H1 (cell line): Measurements from ENCODE around the gene NECAB3. TPM values are rescaled to one million over a fixed set of nuclear protein-coding genes. Genes with fewer than 3 reads are reported as not detected.

Source experiments
- CTCF ChIA-PET: fragments of 300-600 bp; sonication (Branson Sonifier 250); formaldehyde crosslinking; loops from one replicate; lab custom pipeline; 2021; ENCODE audit not compliant: partially characterized antibody; lab: Charles Lee
- POLR2A ChIA-PET: fragments of 300-600 bp; sonication (Branson Sonifier 250); formaldehyde crosslinking; loops from one replicate; lab custom pipeline; 2021; ENCODE audit warnings: inconsistent platforms; ENCODE audit not compliant: partially characterized antibody; lab: Charles Lee
- DNase-seq, 2 experiments: peaks; one replicate each; pipeline versions ENCODE4 v3.0.0 to v3.0.0-alpha.2; 2010 to 2022; ENCODE audit warnings: low spot score in 2 of 2, low read depth in 1 of 2, mixed read lengths in 1 of 2
- FAIRE-seq: peaks from 2 replicates; lab custom pipeline; 2011; peaks lifted over from hg19 to GRCh38; lab: Jason Lieb, UNC
- H2AFZ ChIP-seq: 2 replicates; pipeline ENCODE4 v1.8.1; 2012; ENCODE audit warnings: low read length, inconsistent platforms
- H2AK5ac ChIP-seq: 2 replicates; pipeline ENCODE4 v1.6.1; 2013; ENCODE audit warnings: low read depth, low read length
- H2BK120ac ChIP-seq: replicated peaks from 2 replicates; pipeline ENCODE3; 2013; ENCODE audit warnings: low read depth, low read length, inconsistent platforms
- H2BK12ac ChIP-seq: 2 replicates; pipeline ENCODE4 v1.6.1; 2013; ENCODE audit warnings: low read depth, low read length
- H2BK15ac ChIP-seq: 2 replicates; pipeline ENCODE4 v1.6.1; 2013; ENCODE audit warnings: low read length
- H2BK20ac ChIP-seq: 2 replicates; pipeline ENCODE4 v1.6.1; 2013; ENCODE audit warnings: low read length
- H2BK5ac ChIP-seq: 2 replicates; pipeline ENCODE4 v1.6.1; 2013; ENCODE audit warnings: low read depth, low read length
- H3K14ac ChIP-seq: 2 replicates; pipeline ENCODE4 v1.6.1; 2013; ENCODE audit warnings: inconsistent platforms; ENCODE audit not compliant: insufficient read length
- H3K18ac ChIP-seq: 2 replicates; pipeline ENCODE4 v1.6.1; 2013; ENCODE audit warnings: low read length; ENCODE audit errors: extremely low read depth
- H3K23ac ChIP-seq: 2 replicates; pipeline ENCODE4 v1.6.1; 2013; ENCODE audit warnings: inconsistent platforms; ENCODE audit not compliant: insufficient read length
- H3K23me2 ChIP-seq: 2 replicates; pipeline ENCODE4 v1.6.1; 2013; ENCODE audit warnings: low read depth, low read length
- H3K27ac ChIP-seq: 2 replicates; pipeline ENCODE4 v1.6.1; 2011; ENCODE audit warnings: low read depth, low read length, inconsistent platforms
- H3K27me3 ChIP-seq, 4 experiments: replicated peaks in 1 of 4; 1 replicate in 1 of 4; 2 replicates in 3 of 4; pipeline versions ENCODE4 v1.6.1 to v1.8.1; 2011 to 2013; ENCODE audit warnings: low read length in 3 of 4, mild to moderate bottlenecking in 3 of 4, inconsistent platforms in 2 of 4, mixed read lengths in 2 of 4, moderate library complexity in 1 of 4; ENCODE audit not compliant: control insufficient read depth in 3 of 4, insufficient read depth in 3 of 4; ENCODE audit errors: extremely low read depth in 1 of 4
- H3K36me3 ChIP-seq, 4 experiments: 2 replicates each; pipeline versions ENCODE4 v1.6.1 to v1.8.1; 2011 to 2013; ENCODE audit warnings: mild to moderate bottlenecking in 4 of 4, low read length in 3 of 4, moderate library complexity in 2 of 4, control low read depth in 1 of 4, inconsistent platforms in 1 of 4; ENCODE audit not compliant: insufficient read depth in 4 of 4, control insufficient read depth in 2 of 4
- H3K4ac ChIP-seq: replicated peaks from 2 replicates; pipeline ENCODE3; 2013; ENCODE audit warnings: low read length, low read depth, mixed read lengths, inconsistent platforms; ENCODE audit not compliant: insufficient read length
- H3K4me1 ChIP-seq, 4 experiments: replicated peaks in 1 of 4; 1 replicate in 1 of 4; 2 replicates in 3 of 4; pipeline versions ENCODE4 v1.6.1 to v1.8.1; 2011 to 2013; ENCODE audit warnings: low read length in 3 of 4, inconsistent platforms in 2 of 4, mixed read lengths in 1 of 4; ENCODE audit not compliant: insufficient read depth in 4 of 4, control insufficient read depth in 3 of 4
- H3K4me2 ChIP-seq, 2 experiments: 2 replicates each; pipeline versions ENCODE4 v1.6.1 to v1.8.1; 2011 to 2013; ENCODE audit warnings: low read depth in 2 of 2, low read length in 2 of 2, control low read depth in 1 of 2, inconsistent platforms in 1 of 2, mild to moderate bottlenecking in 1 of 2; ENCODE audit not compliant: insufficient read depth in 1 of 2
- H3K4me3 ChIP-seq, 4 experiments: fragments of 200-600, 300-600 bp in 1 of 4; sonication (generic), shearing (Covaris generic), sonication (Bioruptor Twin) in 1 of 4; 2 replicates each; pipeline versions ENCODE4 v1.5.1 to v1.8.1; 2011 to 2016; ENCODE audit warnings: low read length in 4 of 4, low read depth in 3 of 4, control low read depth in 2 of 4, inconsistent platforms in 2 of 4, mild to moderate bottlenecking in 2 of 4, mixed read lengths in 1 of 4, moderate library complexity in 1 of 4; ENCODE audit not compliant: insufficient read depth in 2 of 4; ENCODE audit errors: extremely low read depth in 1 of 4
- H3K56ac ChIP-seq: replicated peaks from 2 replicates; pipeline ENCODE3; 2013; ENCODE audit warnings: low read depth, mild to moderate bottlenecking, mixed read lengths, low read length, inconsistent platforms; ENCODE audit not compliant: insufficient read length
- H3K79me1 ChIP-seq: 2 replicates; pipeline ENCODE4 v1.6.1; 2013; ENCODE audit warnings: low read depth, low read length, control low read depth
- H3K79me2 ChIP-seq, 2 experiments: 2 replicates each; pipeline versions ENCODE4 v1.6.1 to v1.8.1; 2012 to 2013; ENCODE audit warnings: low read length in 2 of 2, mild to moderate bottlenecking in 2 of 2, inconsistent platforms in 1 of 2; ENCODE audit not compliant: insufficient read depth in 2 of 2, control insufficient read depth in 1 of 2
- H3K9ac ChIP-seq, 4 experiments: replicated peaks in 1 of 4; 1 replicate in 1 of 4; 2 replicates in 3 of 4; pipeline versions ENCODE4 v1.6.1 to v1.8.1; 2011 to 2013; ENCODE audit warnings: low read depth in 3 of 4, low read length in 3 of 4, control low read depth in 2 of 4, mild to moderate bottlenecking in 2 of 4, moderate library complexity in 2 of 4, inconsistent platforms in 1 of 4; ENCODE audit errors: extremely low read depth in 1 of 4
- H3K9me3 ChIP-seq, 2 experiments: 2 replicates each; pipeline versions ENCODE4 v1.6.1 to v1.8.1; 2012 to 2013; ENCODE audit warnings: mild to moderate bottlenecking in 2 of 2, moderate library complexity in 2 of 2, control low read depth in 1 of 2, inconsistent platforms in 1 of 2, low read depth in 1 of 2, low read length in 1 of 2, mixed read lengths in 1 of 2; ENCODE audit not compliant: insufficient read depth in 2 of 2
- H4K20me1 ChIP-seq, 2 experiments: replicated peaks in 1 of 2; 2 replicates each; pipeline versions ENCODE3 to v1.8.1; 2011 to 2013; ENCODE audit warnings: inconsistent platforms in 2 of 2, low read length in 2 of 2, mild to moderate bottlenecking in 1 of 2; ENCODE audit not compliant: insufficient read depth in 2 of 2, control insufficient read depth in 1 of 2
- H4K5ac ChIP-seq: 2 replicates; pipeline ENCODE4 v1.6.1; 2013; ENCODE audit warnings: low read length, low read depth, mixed read lengths, inconsistent platforms; ENCODE audit not compliant: insufficient read length
- H4K8ac ChIP-seq: 2 replicates; pipeline ENCODE4 v1.8.0; 2013; ENCODE audit warnings: mild to moderate bottlenecking, moderate library complexity, low read length, inconsistent platforms; ENCODE audit not compliant: insufficient read depth; ENCODE audit errors: extremely low read depth
- H4K91ac ChIP-seq: replicated peaks from 2 replicates; pipeline ENCODE3; 2013; ENCODE audit warnings: low read length, mixed read lengths, inconsistent platforms; ENCODE audit not compliant: insufficient read length
- ASH2L ChIP-seq: fragments of 200-600, 300-600 bp; sonication (generic); IDR thresholded peaks from one replicate; pipeline ENCODE4 v1.7.1; 2017; ENCODE audit warnings: low read length
- CTBP2 ChIP-seq: IDR thresholded peaks from 2 replicates; pipeline ENCODE4 v1.7.0; 2011; ENCODE audit warnings: borderline replicate concordance, mild to moderate bottlenecking, moderate library complexity, mixed read lengths, low read length; ENCODE audit not compliant: insufficient read depth, insufficient read length
- GTF2F1 ChIP-seq: IDR thresholded peaks from 2 replicates; pipeline ENCODE4 v1.6.1; 2012; ENCODE audit warnings: low read depth, low read length, improper control_type of control experiment, borderline replicate concordance
- JUND ChIP-seq: IDR thresholded peaks from 2 replicates; pipeline ENCODE4 v1.6.1; 2011; ENCODE audit warnings: mild to moderate bottlenecking, improper control_type of control experiment, low read length
- NANOG ChIP-seq: IDR thresholded peaks from 2 replicates; pipeline ENCODE4 v1.6.1; 2011; ENCODE audit warnings: low read length, low read depth, mild to moderate bottlenecking, inconsistent platforms; ENCODE audit not compliant: insufficient read depth, poor library complexity, severe bottlenecking
- NRF1 ChIP-seq: IDR thresholded peaks from 2 replicates; pipeline ENCODE4 v1.6.1; 2011; ENCODE audit warnings: mild to moderate bottlenecking, low read depth, low read length, improper control_type of control experiment
- PHF8 ChIP-seq: fragments of 200-600 bp; sonication (generic); conservative IDR thresholded peaks from 2 replicates; pipeline ENCODE4 v1.7.1; 2012; ENCODE audit warnings: low read depth, mild to moderate bottlenecking, inconsistent platforms, low read length, moderate library complexity
- POLR2A ChIP-seq, 2 experiments: IDR thresholded peaks; 1 replicate in 1 of 2; 2 replicates in 1 of 2; pipeline ENCODE4 v1.6.1; 2011; ENCODE audit warnings: low read depth in 2 of 2, low read length in 2 of 2, mild to moderate bottlenecking in 2 of 2; ENCODE audit errors: control extremely low read depth in 1 of 2
- POLR2AphosphoS5 ChIP-seq: IDR thresholded peaks from 2 replicates; pipeline ENCODE4 v1.6.1; 2011; ENCODE audit warnings: low read depth, low read length
- RBBP5 ChIP-seq: IDR thresholded peaks from 2 replicates; pipeline ENCODE4 v1.7.1; 2012; ENCODE audit warnings: low read depth, mild to moderate bottlenecking, inconsistent platforms, low read length, moderate library complexity, borderline replicate concordance
- RFX5 ChIP-seq: IDR thresholded peaks from 2 replicates; pipeline ENCODE4 v1.6.1; 2011; ENCODE audit warnings: low read depth, low read length, improper control_type of control experiment, borderline replicate concordance
- RXRA ChIP-seq: IDR thresholded peaks from 2 replicates; pipeline ENCODE4 v1.6.1; 2011; ENCODE audit warnings: low read depth, mild to moderate bottlenecking, low read length, moderate library complexity; ENCODE audit not compliant: insufficient read depth
- SIX5 ChIP-seq: IDR thresholded peaks from 2 replicates; pipeline ENCODE4 v1.6.1; 2011; ENCODE audit warnings: mild to moderate bottlenecking, low read depth, low read length
- SRF ChIP-seq: IDR thresholded peaks from 2 replicates; pipeline ENCODE4 v1.6.1; 2011; ENCODE audit warnings: mild to moderate bottlenecking, low read depth, low read length, moderate library complexity
- YY1 ChIP-seq: IDR thresholded peaks from 2 replicates; pipeline ENCODE4 v1.6.1; 2011; ENCODE audit warnings: low read depth, mild to moderate bottlenecking, low read length
- ZNF274 ChIP-seq: IDR thresholded peaks from 2 replicates; pipeline ENCODE4 v1.7.0; 2012; ENCODE audit warnings: low read length, borderline replicate concordance; ENCODE audit errors: extremely low read depth
- WGBS, 2 experiments: shearing (Covaris generic) in 1 of 2; methylation state at CpG; one replicate each; pipeline versions ENCODE4 v1.1.6 to v1.1.7; 2013 to 2015; ENCODE audit warnings: low lambda C conversion rate in 2 of 2, mixed read lengths in 2 of 2, inconsistent platforms in 1 of 2, low coverage in 1 of 2, missing lambda C conversion rate in 1 of 2; ENCODE audit not compliant: insufficient replicate concordance in 2 of 2, insufficient coverage in 1 of 2, insufficient read length in 1 of 2; ENCODE audit errors: extremely low coverage in 1 of 2, missing lambda C conversion rate in 1 of 2; 5-methylcytosine and 5-hydroxymethylcytosine counted together
- polyA plus RNA-seq, 7 experiments: library from polyadenylated mRNA; depleted of rRNA in 3 of 7; stranded (reverse) in 5 of 7; unstranded in 2 of 7; fragments of >200 nt in 5 of 7; fragments of 200-250 nt in 2 of 7; gene quantifications; 1 replicate in 5 of 7; 2 replicates in 1 of 7; 4 replicates in 1 of 7; pipeline versions ENCODE4 v1.2.1 to v1.2.3, GENCODE V29; 2011 to 2013; ENCODE audit warnings: missing spikeins in 2 of 7, mixed read lengths in 2 of 7
- total RNA-seq: library from RNA; stranded (reverse); fragmentation: NEBNext Ultra II Directional; extraction: Animal tissue kit (Norgen Biotek cat#: 25700); gene quantifications from 2 replicates; pipeline ENCODE4 v1.2.1, GENCODE V29; 2021

The NECAB3 gene
- total and polyA plus RNA-seq, 2 of the 8 experiments (the other 6 are each of a cell fraction or from before 2014, with no cell fraction given), result 20.5 to 46.2 TPM

DNA sequence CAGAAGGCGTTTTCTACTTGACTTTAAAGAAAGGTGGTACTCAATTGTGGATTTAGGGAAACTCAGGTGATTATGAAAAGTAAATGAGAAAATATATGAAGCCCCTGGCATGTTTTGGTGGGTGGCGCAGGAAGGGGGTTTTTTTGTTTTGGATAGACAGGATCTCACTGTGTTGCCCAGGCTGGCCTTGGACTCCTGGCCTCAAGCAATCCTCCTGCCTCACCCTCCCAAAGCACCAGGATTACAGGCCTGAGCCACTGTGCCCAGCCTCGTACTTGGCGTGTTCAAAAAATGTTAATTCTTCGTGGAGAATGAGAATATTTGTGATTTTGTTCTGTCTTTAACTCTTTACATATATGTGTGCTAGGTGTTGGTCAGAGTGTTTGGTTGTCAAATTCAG is 44.2 kb downstream of the NECAB3 start:
- Histone ChIP-seq H3K4me1 (no peaks in the 10 kb centered on the region), H3K4me2 (no peak overlapping the region), H3K23me2 (no peaks in the 10 kb centered on the region), H3K27me3 (no peaks in the 10 kb centered on the region), H3K79me1 (no peaks in the 10 kb centered on the region), H3K9me3 (no peaks in the 10 kb centered on the region), H3K9ac (no peak overlapping the region), H3K23ac (no peak overlapping the region), H3K56ac (no peak overlapping the region), H2BK12ac (no peak overlapping the region), H2BK5ac (no peak overlapping the region), H3K27ac (no peak overlapping the region), H4K8ac (no peak overlapping the region), H2BK120ac (no peak overlapping the region), H2AK5ac (no peak overlapping the region), H3K4me3 (no peak overlapping the region), H3K18ac (no peak overlapping the region), H3K14ac (no peak overlapping the region), H4K5ac (no peak overlapping the region), H2BK20ac (no peak overlapping the region), H3K4ac (no peak overlapping the region), H4K20me1 (peaks cover 0 to 2% of the 10 kb centered on the region in 2 experiments), H2AFZ (no peak overlapping the region), H3K79me2 (no peaks in the 10 kb centered on the region), H2BK15ac (no peak overlapping the region), H4K91ac (no peak overlapping the region), H3K36me3 (peaks cover 2 to 12% (median 6%) of the 10 kb centered on the region in 4 experiments; a peak in 6 of 8 replicates)
- DNase-seq, result no peak
- WGBS, 2 experiments, result 90% methylated on average over 5 of the region's 5 CpGs; no CpG with 5 or more reads in 1 of the 2 experiments
- no peak for FAIRE-seq
- CTCF ChIA-PET, result no interaction called here
- POLR2A ChIA-PET, result no interaction called here
- no peak for TF ChIP-seq POLR2A (IDR thresholded peaks at IDR 0.05; ENCODE audit: control extremely low read depth in 1 of 2, low read depth in 2 of 2, low read length in 2 of 2)
- TF ChIP-seq RXRA, result no peak
- TF ChIP-seq NRF1, result no peak
- no peak for TF ChIP-seq JUND
- TF ChIP-seq YY1, result no peak
- TF ChIP-seq POLR2AphosphoS5, result no peak
- TF ChIP-seq CTBP2, result no peak
- TF ChIP-seq GTF2F1, result no peak
- no peak for TF ChIP-seq ASH2L
- no peak for TF ChIP-seq RFX5
- TF ChIP-seq NANOG, result no peak
- no peak for TF ChIP-seq ZNF274
- TF ChIP-seq PHF8, result no peak
- no peak for TF ChIP-seq SRF
- TF ChIP-seq SIX5, result no peak
- TF ChIP-seq RBBP5, result no peak
